ENCODE data around the gene TMEM213. TPM values are rescaled to one million over a fixed set of nuclear protein-coding genes. Genes with fewer than 3 reads are reported as not detected.

The TMEM213 gene
- total and polyA plus RNA-seq, 2 of the 8 experiments (the other 6 are each of a cell fraction or from before 2014, with no cell fraction given): 0.21 to 0.67 TPM

DNA sequence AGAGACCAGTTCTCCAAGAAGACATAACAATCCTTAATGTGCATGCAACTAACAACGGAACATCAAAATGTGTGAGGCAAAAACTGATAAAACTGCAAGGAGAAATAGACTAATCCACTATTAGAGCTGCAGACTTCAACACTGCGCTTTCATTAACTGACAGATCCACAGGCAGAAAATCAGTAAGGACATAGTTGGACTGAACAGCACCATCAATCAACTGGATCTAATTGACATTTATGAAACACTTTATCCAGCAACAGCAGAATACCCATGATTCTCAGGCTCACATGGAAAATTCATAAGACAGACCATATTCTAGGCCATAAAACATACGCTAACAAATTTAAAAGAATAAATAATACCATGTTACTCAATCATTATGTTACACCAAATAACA lies 21.8 kb downstream of the TMEM213 start:
- no peak overlapping the region for H4K5ac ChIP-seq (ENCODE audit: insufficient read length, low read depth, low read length)
- H3K9ac ChIP-seq (replicated peaks in 1 of 4; ENCODE audit: extremely low read depth in 1 of 4, low read depth in 3 of 4, low read length in 3 of 4): no peak overlapping the region
- H3K9me3 ChIP-seq (ENCODE audit: insufficient read depth in 2 of 2, low read depth in 1 of 2, low read length in 1 of 2): no peaks in the 10 kb centered on the region
- H2AFZ ChIP-seq (ENCODE audit: low read length): no peak overlapping the region
- CTCF ChIA-PET (ENCODE audit: partially characterized antibody): interaction anchor here (1.0 kb wide), 1 partner anchor 227 kb away, joined by 3 read pairs; no protein-coding TSS in a partner anchor
- H2BK20ac ChIP-seq (ENCODE audit: low read length): no peak overlapping the region
- no peak overlapping the region for H3K23ac ChIP-seq (ENCODE audit: insufficient read length)
- H3K14ac ChIP-seq (ENCODE audit: insufficient read length): no peak overlapping the region
- H2BK15ac ChIP-seq (ENCODE audit: low read length): no peak overlapping the region
- H3K4me3 ChIP-seq (ENCODE audit: extremely low read depth in 1 of 4, insufficient read depth in 2 of 4, low read depth in 3 of 4, low read length in 4 of 4): no peak overlapping the region
- H4K20me1 ChIP-seq (replicated peaks in 1 of 2; ENCODE audit: control insufficient read depth in 1 of 2, insufficient read depth in 2 of 2, low read length in 2 of 2): no peaks in the 10 kb centered on the region
- no peak overlapping the region for H2BK5ac ChIP-seq (ENCODE audit: low read depth, low read length)
- FAIRE-seq (no peak), DNase-seq (ENCODE audit: low read depth in 1 of 2, low spot score in 2 of 2) (no peak)
- H2BK12ac ChIP-seq (ENCODE audit: low read depth, low read length): no peak overlapping the region
- POLR2A ChIA-PET (ENCODE audit: partially characterized antibody): no interaction called here
- no peak overlapping the region for H3K4me2 ChIP-seq (ENCODE audit: insufficient read depth in 1 of 2, low read depth in 2 of 2, low read length in 2 of 2)
- no peak overlapping the region for H3K27ac ChIP-seq (ENCODE audit: low read depth, low read length)
- H3K79me2 ChIP-seq (ENCODE audit: control insufficient read depth in 1 of 2, insufficient read depth in 2 of 2, low read length in 2 of 2): no peaks in the 10 kb centered on the region
- no peak overlapping the region for H3K4ac ChIP-seq (replicated peaks; ENCODE audit: insufficient read length, low read depth, low read length)
- no peak overlapping the region for H3K56ac ChIP-seq (replicated peaks; ENCODE audit: insufficient read length, low read depth, low read length)
- no peaks in the 10 kb centered on the region; a peak in 1 of 7 replicates for H3K4me1 ChIP-seq (replicated peaks in 1 of 4; ENCODE audit: control insufficient read depth in 3 of 4, insufficient read depth in 4 of 4, low read length in 3 of 4)
- H3K27me3 ChIP-seq (replicated peaks in 1 of 4; ENCODE audit: control insufficient read depth in 3 of 4, extremely low read depth in 1 of 4, insufficient read depth in 3 of 4, low read length in 3 of 4): no peaks in the 10 kb centered on the region; a peak in 1 of 7 replicates
- H2AK5ac ChIP-seq (ENCODE audit: low read depth, low read length): no peak overlapping the region
- no peak overlapping the region for H2BK120ac ChIP-seq (replicated peaks; ENCODE audit: low read depth, low read length)
- H3K79me1 ChIP-seq (ENCODE audit: low read depth, low read length): no peaks in the 10 kb centered on the region
- 82% methylated on average over 3 of the region's 3 CpGs; no CpG with 5 or more reads in 1 of the 2 experiments for WGBS, 2 experiments (ENCODE audit: extremely low coverage in 1 of 2, insufficient coverage in 1 of 2, insufficient read length in 1 of 2, insufficient replicate concordance in 2 of 2, low coverage in 1 of 2, low lambda C conversion rate in 2 of 2, missing lambda C conversion rate in 1 of 2)
- H3K18ac ChIP-seq (ENCODE audit: extremely low read depth, low read length): no peak overlapping the region
- no peaks in the 10 kb centered on the region for H3K36me3 ChIP-seq (ENCODE audit: control insufficient read depth in 2 of 4, insufficient read depth in 4 of 4, low read length in 3 of 4)
- no peak overlapping the region for H4K8ac ChIP-seq (ENCODE audit: extremely low read depth, insufficient read depth, low read length)
- H4K91ac ChIP-seq (replicated peaks; ENCODE audit: insufficient read length, low read length): no peak overlapping the region
- no peaks in the 10 kb centered on the region; the same call in 1 of the 2 replicates for H3K23me2 ChIP-seq (ENCODE audit: low read depth, low read length)
- TF ChIP-seq PHF8 (conservative IDR thresholded peaks at IDR 0.05; ENCODE audit: low read depth, low read length): no peak
- no peak for TF ChIP-seq RXRA (IDR thresholded peaks at IDR 0.05; ENCODE audit: insufficient read depth, low read depth, low read length)
- no peak for TF ChIP-seq SIX5 (IDR thresholded peaks at IDR 0.05; ENCODE audit: low read depth, low read length)
- TF ChIP-seq YY1 (IDR thresholded peaks at IDR 0.05; ENCODE audit: low read depth, low read length): no peak
- TF ChIP-seq CHD2 (IDR thresholded peaks at IDR 0.05; ENCODE audit: low read length): no peak
- no peak for TF ChIP-seq CBX5 (IDR thresholded peaks at IDR 0.05; ENCODE audit: low read depth, low read length)
- TF ChIP-seq SRF (IDR thresholded peaks at IDR 0.05; ENCODE audit: low read depth, low read length): no peak
- no peak for TF ChIP-seq CBX8 (IDR thresholded peaks at IDR 0.05; ENCODE audit: borderline replicate concordance, low read depth, low read length)
- TF ChIP-seq TBP (IDR thresholded peaks at IDR 0.05; ENCODE audit: low read depth, low read length): no peak

Measured in H1 (cell line).